Activated naive CD4-positive, alpha-beta T cell treated with anti-CD3 and anti-CD28 coated beads, Interleukin-2, amount 50 U/mL, for 72 hours (primary cell): Measurements from ENCODE around the gene ROBO3. TPM values are rescaled to one million over a fixed set of nuclear protein-coding genes. Genes with fewer than 3 reads are reported as not detected.
A peak's percentile ranks its signal among the peaks of the same experiment; 100 is the strongest.

Source experiments
- ATAC-seq, 2 donors: fragments of 150-1000 bp; cut with Tn5 transposase; 2 replicates each; pipeline ENCODE4 v1.10.0; 2021; ENCODE audit warnings: mild to moderate bottlenecking in 2 of 2, moderate library complexity in 2 of 2
- DNase-seq, 2 donors: peaks; one replicate each; pipeline ENCODE4 v3.0.0; 2021 to 2022; ENCODE audit warnings: low spot score in 2 of 2
- H3K27ac Mint-ChIP-seq, 2 donors: one replicate each; pipeline ENCODE4 v1.8.0; 2022; ENCODE audit warnings: mild to moderate bottlenecking in 2 of 2, mixed read lengths in 2 of 2
- H3K36me3 Mint-ChIP-seq, 2 donors: one replicate each; pipeline ENCODE4 v1.8.0; 2022; ENCODE audit warnings: mixed read lengths in 2 of 2
- H3K9me3 Mint-ChIP-seq, 2 donors: one replicate each; pipeline ENCODE4 v1.8.0; 2022; ENCODE audit warnings: mixed read lengths in 2 of 2
- total RNA-seq, 2 donors: library from RNA; stranded (reverse); gene quantifications; one replicate each; pipeline ENCODE4 v1.2.3, GENCODE V29; 2022

The ROBO3 gene
- total RNA-seq, 2 donors from 2014 or later: 18.0 to 24.4 TPM

DNA sequence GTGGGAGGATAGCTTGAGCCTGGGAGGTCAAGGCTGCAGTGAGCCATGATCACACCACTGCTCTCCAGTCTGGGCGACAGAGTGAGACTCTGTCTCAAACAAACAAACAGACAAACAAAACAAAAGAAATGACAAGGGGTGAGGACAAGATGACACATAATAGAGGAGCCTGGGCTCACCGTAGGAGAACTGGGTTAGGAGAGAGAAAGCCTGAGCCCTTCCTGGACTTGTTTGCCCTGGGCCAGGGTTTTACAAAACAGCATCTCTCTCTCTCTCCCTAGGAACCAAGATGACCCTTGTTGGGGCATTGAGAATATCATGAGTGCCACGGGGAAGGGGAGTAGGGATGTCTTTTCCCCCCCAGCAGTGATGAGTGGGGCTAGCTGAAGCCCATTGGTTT is 15.7 kb downstream of the ROBO3 start:
- H3K27ac Mint-ChIP-seq: no peak overlapping the region

DNA sequence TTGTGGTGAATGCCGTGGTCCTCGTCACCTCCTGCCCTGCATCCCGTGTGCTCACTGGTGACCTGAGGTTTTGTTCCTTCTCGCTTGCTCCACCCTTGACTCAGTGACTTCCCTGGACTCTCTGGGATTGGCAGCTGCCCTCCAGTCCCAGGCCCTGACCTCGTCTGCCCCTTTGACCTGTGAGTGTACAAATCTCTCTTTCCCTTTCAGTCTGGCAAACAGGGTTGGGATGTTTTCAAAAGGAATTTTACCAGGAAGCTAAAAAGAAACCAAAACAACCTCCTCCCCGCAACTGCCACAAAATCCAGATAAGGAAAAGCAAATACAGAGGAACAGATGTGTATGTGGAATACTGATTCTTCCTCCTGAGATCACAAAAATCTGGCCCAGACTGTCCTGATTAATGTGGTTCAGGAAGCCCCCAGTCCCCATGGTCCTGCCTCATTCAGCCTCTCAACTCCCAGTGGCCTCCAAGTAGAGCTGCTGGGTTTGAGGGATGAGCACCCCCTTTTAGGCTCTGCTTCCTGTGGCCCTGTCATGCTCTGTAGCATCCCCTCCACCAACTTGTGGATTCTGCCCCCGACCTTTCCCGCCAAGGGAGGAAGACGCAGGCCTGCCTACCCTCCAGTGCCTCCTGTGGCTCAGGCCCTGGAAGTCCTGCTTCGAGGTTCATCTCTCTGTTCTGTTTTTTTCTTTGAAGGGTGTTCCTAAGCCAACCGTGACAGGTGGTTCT is 17.3 kb downstream of the ROBO3 start:
- no peak for ATAC-seq
- no peaks in the 10 kb centered on the region for H3K9me3 Mint-ChIP-seq

More for the DNA sequence above, 15.7 kb downstream of the ROBO3 start:
- DNase-seq (no peak), ATAC-seq (no peak)
- Mint-ChIP-seq H3K9me3 (no peaks in the 10 kb centered on the region), H3K36me3 (no peaks in the 10 kb centered on the region)

DNA sequence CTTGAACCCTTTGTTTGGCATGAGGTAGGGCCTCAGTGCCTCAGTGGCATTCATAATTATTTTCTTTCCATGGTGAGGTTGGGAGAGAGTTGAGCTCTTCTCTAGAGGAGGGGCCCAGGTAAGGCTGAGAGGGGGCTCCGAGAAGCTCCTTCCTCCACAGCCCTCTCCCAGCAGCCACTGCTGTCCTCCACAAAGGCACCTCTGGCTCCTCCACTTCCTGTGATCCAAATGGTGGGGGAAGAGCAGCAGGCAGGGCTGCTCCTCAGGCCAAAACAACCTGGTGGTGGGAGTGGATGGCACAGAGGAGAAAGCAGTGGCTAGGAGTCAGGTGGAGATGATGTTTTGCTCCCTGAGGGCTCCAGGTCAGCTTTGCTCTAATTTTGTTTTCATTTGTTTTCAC is 19.1 kb downstream of the ROBO3 start:
- H3K9me3 Mint-ChIP-seq: no peaks in the 10 kb centered on the region
- H3K36me3 Mint-ChIP-seq: no peaks in the 10 kb centered on the region
- ATAC-seq (no peak), DNase-seq (peak in 1 of 2 donors; percentile 20)
- H3K27ac Mint-ChIP-seq: no peak overlapping the region

More for the DNA sequence above, 17.3 kb downstream of the ROBO3 start:
- no peak overlapping the region for H3K27ac Mint-ChIP-seq
- no peaks in the 10 kb centered on the region for H3K36me3 Mint-ChIP-seq
- peak in 1 of 2 donors; percentile 13 for DNase-seq

GRCh38 chr11:124884869-124885479 is 19.7 kb downstream of the ROBO3 start:
- Mint-ChIP-seq H3K27ac (no peak overlapping the region), H3K36me3 (no peaks in the 10 kb centered on the region), H3K9me3 (no peaks in the 10 kb centered on the region)
- ATAC-seq (no peak), DNase-seq (peak in 1 of 2 donors; percentile 25)

DNA sequence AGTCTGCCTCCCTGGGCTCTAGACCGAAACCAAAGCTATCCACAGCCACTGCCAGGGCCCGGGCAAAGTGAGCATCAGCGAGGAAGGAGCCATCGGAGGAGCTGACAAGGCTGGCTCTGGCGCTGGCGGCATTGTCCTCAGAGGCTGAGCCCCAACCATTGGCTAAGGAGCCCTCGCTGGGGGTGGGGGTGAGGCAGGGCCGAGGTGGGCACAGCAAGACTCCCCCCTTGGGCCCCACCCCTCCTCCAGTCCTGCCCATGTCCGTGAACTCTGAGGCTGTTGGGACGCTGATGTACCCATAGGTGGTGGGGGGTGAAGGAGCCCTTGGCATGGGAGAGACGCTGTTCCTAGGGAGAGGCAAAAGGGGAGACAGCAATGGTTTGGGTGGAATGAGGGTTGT is 21.2 kb downstream of the ROBO3 start:
- ATAC-seq (no peak), DNase-seq (peak in 1 of 2 donors; percentile 53)
- Mint-ChIP-seq H3K9me3 (no peaks in the 10 kb centered on the region), H3K27ac (no peak overlapping the region), H3K36me3 (no peaks in the 10 kb centered on the region)

GRCh38 chr11:124886978-124887666 is 21.9 kb downstream of the ROBO3 start:
- Mint-ChIP-seq H3K36me3 (no peaks in the 10 kb centered on the region), H3K27ac (no peak overlapping the region), H3K9me3 (no peaks in the 10 kb centered on the region)
- peak in 1 of 2 donors; percentile 45 for DNase-seq
- no peak for ATAC-seq

DNA sequence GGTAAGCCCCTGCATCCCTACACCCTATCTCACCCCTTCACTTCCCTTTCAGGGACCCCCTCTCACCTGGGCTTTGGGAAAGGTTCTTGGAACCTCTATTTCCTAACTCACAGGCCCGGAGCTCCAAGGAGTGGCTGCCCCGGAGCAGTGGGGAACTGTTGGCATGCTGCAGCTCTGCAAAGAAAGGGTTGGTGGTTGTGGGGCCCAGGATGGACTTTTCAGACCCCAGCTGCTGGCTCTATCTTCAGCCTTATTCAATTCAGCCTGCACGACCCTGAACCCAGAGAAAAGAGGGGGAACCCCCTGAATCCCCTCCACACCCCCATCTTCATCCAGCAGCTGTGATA is 22.4 kb downstream of the ROBO3 start:
- ATAC-seq (no peak), DNase-seq (no peak)
- Mint-ChIP-seq H3K27ac (no peak overlapping the region), H3K36me3 (no peaks in the 10 kb centered on the region), H3K9me3 (no peaks in the 10 kb centered on the region)

- Mint-ChIP-seq H3K9me3 (no peaks in the 10 kb centered on the region), H3K27ac (no peak overlapping the region), H3K36me3 (no peaks in the 10 kb centered on the region)
- DNase-seq: no peak
- no peak for ATAC-seq
Observed at GRCh38 chr11:124889191-124890091, 24.2 kb downstream of the ROBO3 start.

DNA sequence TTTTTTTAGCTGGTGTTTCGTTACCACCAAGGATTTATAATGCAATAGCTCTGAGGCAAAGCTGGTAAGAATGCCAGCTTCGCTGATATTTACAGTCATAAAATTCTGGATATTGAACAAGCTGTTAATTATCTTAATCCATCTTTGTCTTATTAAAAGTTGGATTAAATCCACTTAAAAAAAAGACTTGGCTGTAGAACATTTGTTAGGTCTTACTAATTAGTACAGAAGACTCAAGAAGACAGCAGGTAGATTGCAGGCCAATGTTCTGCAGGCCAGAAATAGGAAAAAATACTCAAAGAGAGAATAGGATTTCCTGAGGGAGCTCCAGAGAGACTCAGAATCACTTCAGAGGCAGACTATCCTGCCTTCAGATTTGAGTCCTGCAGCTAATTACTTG is 24.9 kb downstream of the ROBO3 start:
- no peak for DNase-seq
- Mint-ChIP-seq H3K27ac (no peak overlapping the region), H3K9me3 (no peaks in the 10 kb centered on the region), H3K36me3 (no peaks in the 10 kb centered on the region)
- no peak for ATAC-seq

- DNase-seq (peak in 1 of 2 donors; percentile 30), ATAC-seq (no peak)
- H3K36me3 Mint-ChIP-seq: no peaks in the 10 kb centered on the region
- H3K9me3 Mint-ChIP-seq: no peaks in the 10 kb centered on the region
- H3K27ac Mint-ChIP-seq: no peak overlapping the region
Observed at GRCh38 chr11:124890683-124891372, 25.6 kb downstream of the ROBO3 start.

- no peak for DNase-seq
- Mint-ChIP-seq H3K9me3 (no peaks in the 10 kb centered on the region), H3K36me3 (no peaks in the 10 kb centered on the region)
Observed at GRCh38 chr11:124891373-124891861, 26.2 kb downstream of the ROBO3 start.

DNA sequence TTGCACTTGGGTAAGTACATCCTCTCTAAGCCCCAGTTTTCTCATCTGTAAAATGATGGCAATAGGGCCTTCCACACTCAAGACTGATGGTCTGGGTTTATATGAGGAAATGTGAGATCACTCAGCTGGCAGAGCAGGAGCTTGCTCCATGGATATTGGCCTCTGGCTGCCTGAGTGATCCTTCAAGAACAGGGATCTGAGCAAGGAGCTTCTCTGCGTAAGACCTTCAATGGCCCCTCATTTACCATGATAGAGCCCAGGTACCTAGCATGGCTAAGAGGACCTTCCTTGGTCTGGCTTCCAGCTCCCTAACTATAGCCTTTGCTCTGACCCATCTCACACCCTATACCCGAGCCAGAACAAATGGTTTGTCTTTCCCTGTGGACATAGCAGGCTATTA is 26.9 kb downstream of the ROBO3 start:
- H3K27ac Mint-ChIP-seq: no peak overlapping the region
- no peaks in the 10 kb centered on the region for H3K36me3 Mint-ChIP-seq
- no peak for ATAC-seq
- no peak for DNase-seq
- no peaks in the 10 kb centered on the region for H3K9me3 Mint-ChIP-seq

More at GRCh38 chr11:124891373-124891861, 26.2 kb downstream of the ROBO3 start:
- H3K27ac Mint-ChIP-seq: no peak overlapping the region
- no peak for ATAC-seq

GRCh38 chr11:124892750-124893454 is 27.7 kb downstream of the ROBO3 start:
- Mint-ChIP-seq H3K27ac (no peak overlapping the region), H3K9me3 (no peaks in the 10 kb centered on the region), H3K36me3 (no peaks in the 10 kb centered on the region)
- ATAC-seq: no peak
- no peak for DNase-seq

DNA sequence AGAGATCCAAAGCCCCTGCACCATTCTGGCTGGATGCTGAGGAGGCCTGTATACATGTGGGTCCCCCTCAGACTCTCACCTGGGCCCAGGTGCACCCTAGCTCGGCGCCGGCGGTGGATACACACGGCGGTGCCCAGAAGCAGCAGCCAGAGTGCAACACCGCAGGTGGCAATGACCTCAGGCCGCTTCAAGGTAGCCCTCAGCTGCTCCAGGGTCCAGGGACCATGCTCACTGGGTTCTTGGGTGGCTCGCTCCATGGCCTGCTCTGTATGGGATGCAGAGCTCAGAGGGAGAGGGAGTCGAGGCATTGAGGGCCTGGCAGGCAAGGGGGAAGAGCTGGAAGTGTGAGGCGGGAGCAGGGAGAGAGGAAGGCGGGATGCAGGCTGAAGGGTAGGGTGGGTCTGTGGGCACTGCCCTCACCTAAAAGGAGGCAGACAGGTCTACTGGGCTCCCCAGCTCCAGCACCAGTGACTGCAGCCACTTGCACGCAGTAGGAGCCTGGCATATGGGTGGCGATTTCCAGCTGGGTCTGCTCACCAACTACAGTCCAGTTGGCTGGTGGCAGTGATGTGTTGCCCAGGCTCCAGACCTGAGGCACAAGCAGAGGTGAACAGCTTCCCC is 28.7 kb downstream of the ROBO3 start:
- ATAC-seq (no peak), DNase-seq (peak in 1 of 2 donors; percentile 47)
- Mint-ChIP-seq H3K9me3 (no peaks in the 10 kb centered on the region), H3K27ac (no peak overlapping the region), H3K36me3 (no peaks in the 10 kb centered on the region)
